Vagina (tissue), 2 donors: ENCODE results near the gene BMF.

Source experiments
- POLR2A ChIP-seq, 2 donors: fragments of 450-650 bp; IDR thresholded peaks; one replicate each; pipeline ENCODE4 v1.6.1; 2017; ENCODE audit warnings: antibody characterized with exemption in 2 of 2, mild to moderate bottlenecking in 2 of 2, moderate library complexity in 2 of 2
- POLR2AphosphoS5 ChIP-seq, 2 donors: sonication (generic); formaldehyde crosslinking; IDR thresholded peaks; one replicate each; pipeline ENCODE4 v1.9.0; 2017; ENCODE audit warnings: antibody characterized with exemption in 2 of 2, mild to moderate bottlenecking in 2 of 2, low read depth in 1 of 2; ENCODE audit not compliant: insufficient read depth in 1 of 2
- TF ChIP-seq, protein P1 (sequence below), 3 experiments: fragments of 450-650 bp in 2 of 3; fragments of 200-600 bp in 1 of 3; sonication (generic) in 1 of 3; IDR thresholded peaks; one replicate each; pipeline ENCODE4 v1.5.1; 2017 to 2019; ENCODE audit warnings: antibody characterized with exemption in 3 of 3, mild to moderate bottlenecking in 2 of 3, moderate library complexity in 2 of 3

DNA sequence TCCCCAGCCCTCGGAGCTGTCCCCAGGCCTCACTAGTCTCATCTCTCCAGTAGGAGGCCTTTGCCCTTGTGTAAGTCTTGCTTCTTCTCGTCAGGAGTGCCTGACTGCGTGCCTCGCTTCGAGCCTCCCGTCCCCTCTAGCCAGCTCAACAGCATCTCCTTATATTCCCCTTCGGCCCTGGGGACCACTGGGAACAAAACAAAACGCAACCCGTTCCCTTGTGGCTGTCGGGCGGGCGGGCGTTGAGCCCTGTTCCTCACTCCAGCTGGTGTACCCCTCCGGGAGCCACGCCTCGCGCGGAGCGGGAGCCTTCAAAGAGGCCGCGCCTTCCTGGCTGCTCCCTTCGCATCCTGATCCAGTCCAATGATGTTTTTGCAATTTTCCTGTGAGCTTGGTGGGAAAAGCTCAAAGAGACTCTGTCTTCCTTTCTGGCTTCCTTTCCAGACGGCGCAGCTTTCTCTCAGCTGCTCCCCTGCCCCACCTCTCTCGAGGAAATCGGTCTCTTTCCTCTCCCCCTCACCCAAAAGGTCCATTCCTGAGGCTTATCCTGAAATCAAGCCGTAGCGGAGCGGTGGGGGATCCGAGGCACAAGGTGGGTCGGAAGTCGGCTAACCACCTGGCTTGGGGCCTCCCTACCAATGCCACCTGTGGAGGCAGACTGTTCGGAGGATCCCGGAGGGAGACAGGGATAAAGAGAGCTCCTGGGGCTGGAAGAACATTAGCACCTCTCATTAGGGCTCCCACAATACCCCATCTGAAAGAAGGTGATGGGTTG is 36.3 kb downstream of the BMF start:
- TF ChIP-seq, protein P1, sequence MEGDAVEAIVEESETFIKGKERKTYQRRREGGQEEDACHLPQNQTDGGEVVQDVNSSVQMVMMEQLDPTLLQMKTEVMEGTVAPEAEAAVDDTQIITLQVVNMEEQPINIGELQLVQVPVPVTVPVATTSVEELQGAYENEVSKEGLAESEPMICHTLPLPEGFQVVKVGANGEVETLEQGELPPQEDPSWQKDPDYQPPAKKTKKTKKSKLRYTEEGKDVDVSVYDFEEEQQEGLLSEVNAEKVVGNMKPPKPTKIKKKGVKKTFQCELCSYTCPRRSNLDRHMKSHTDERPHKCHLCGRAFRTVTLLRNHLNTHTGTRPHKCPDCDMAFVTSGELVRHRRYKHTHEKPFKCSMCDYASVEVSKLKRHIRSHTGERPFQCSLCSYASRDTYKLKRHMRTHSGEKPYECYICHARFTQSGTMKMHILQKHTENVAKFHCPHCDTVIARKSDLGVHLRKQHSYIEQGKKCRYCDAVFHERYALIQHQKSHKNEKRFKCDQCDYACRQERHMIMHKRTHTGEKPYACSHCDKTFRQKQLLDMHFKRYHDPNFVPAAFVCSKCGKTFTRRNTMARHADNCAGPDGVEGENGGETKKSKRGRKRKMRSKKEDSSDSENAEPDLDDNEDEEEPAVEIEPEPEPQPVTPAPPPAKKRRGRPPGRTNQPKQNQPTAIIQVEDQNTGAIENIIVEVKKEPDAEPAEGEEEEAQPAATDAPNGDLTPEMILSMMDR (IDR thresholded peaks at IDR 0.05) = no peak
- TF ChIP-seq POLR2A (IDR thresholded peaks at IDR 0.05) = no peak
- TF ChIP-seq POLR2AphosphoS5 (IDR thresholded peaks at IDR 0.05; ENCODE audit: insufficient read depth in 1 of 2, low read depth in 1 of 2) = no peak
